GM23338 (cell line): Measurements from ENCODE around the gene MARCHF3. TPM values are rescaled to one million over a fixed set of nuclear protein-coding genes. Genes with fewer than 3 reads are reported as not detected.

Experiments used
- ATAC-seq: fragments of 200-7000 bp; cut with Tn5 transposase; 3 replicates; pipeline ENCODE4 v1.9.1; 2020
- DNase-seq: peaks from one replicate; pipeline ENCODE4 v3.0.0-alpha.2; 2015; ENCODE audit warnings: low spot score
- H2AFZ ChIP-seq: fragments of 200-600 bp; sonication (generic); 2 replicates; pipeline ENCODE4 v1.8.0; 2016; ENCODE audit warnings: antibody characterized with exemption, mild to moderate bottlenecking, moderate library complexity
- H3F3A ChIP-seq: fragments of 200-600 bp; sonication (generic); replicated peaks from 2 replicates; pipeline ENCODE4 v1.8.0; 2017; ENCODE audit warnings: antibody characterized with exemption, mixed run types, low read depth
- H3K27ac ChIP-seq: fragments of 200-600 bp; sonication (generic); 2 replicates; pipeline ENCODE4 v1.6.1; 2016; ENCODE audit warnings: low read depth
- H3K27me3 ChIP-seq: fragments of 200-600 bp; sonication (generic); 2 replicates; pipeline ENCODE4 v1.8.0; 2016; ENCODE audit warnings: mild to moderate bottlenecking, mixed run types, moderate library complexity; ENCODE audit not compliant: insufficient read depth
- H3K36me3 ChIP-seq: fragments of 200-600 bp; sonication (generic); 2 replicates; pipeline ENCODE4 v1.8.0; 2016; ENCODE audit warnings: mild to moderate bottlenecking; ENCODE audit not compliant: insufficient read depth
- H3K4me1 ChIP-seq: fragments of 200-600 bp; sonication (generic); 2 replicates; pipeline ENCODE4 v1.8.0; 2016; ENCODE audit warnings: mild to moderate bottlenecking, moderate library complexity; ENCODE audit not compliant: insufficient read depth
- H3K4me2 ChIP-seq: fragments of 200-600 bp; sonication (generic); 2 replicates; pipeline ENCODE4 v1.7.1; 2017; ENCODE audit warnings: mixed run types
- H3K4me3 ChIP-seq: fragments of 200-600 bp; sonication (generic); 2 replicates; pipeline ENCODE4 v1.6.1; 2016; ENCODE audit warnings: mixed run types
- H3K79me2 ChIP-seq: fragments of 200-600 bp; sonication (generic); replicated peaks from 2 replicates; pipeline ENCODE4 v1.8.0; 2017; ENCODE audit warnings: mild to moderate bottlenecking; ENCODE audit not compliant: insufficient read depth
- H3K9me2 ChIP-seq: fragments of 200-600 bp; sonication (generic); 2 replicates; pipeline ENCODE4 v1.8.0; 2017; ENCODE audit not compliant: insufficient read depth
- H4K20me1 ChIP-seq: fragments of 200-600 bp; sonication (generic); replicated peaks from 2 replicates; pipeline ENCODE4 v1.8.0; 2017; ENCODE audit warnings: mild to moderate bottlenecking; ENCODE audit not compliant: insufficient read depth
- H3K27ac Mint-ChIP-seq: 2 replicates; pipeline ENCODE4 v1.8.0; 2020; ENCODE audit warnings: inconsistent platforms, mild to moderate bottlenecking, moderate library complexity, mixed read lengths
- H3K27me3 Mint-ChIP-seq: 3 replicates; pipeline ENCODE4 v1.8.0; 2022; ENCODE audit warnings: low read depth, mild to moderate bottlenecking, moderate library complexity, mixed read lengths, inconsistent platforms; ENCODE audit not compliant: insufficient read depth, poor library complexity
- H3K36me3 Mint-ChIP-seq: 3 replicates; pipeline ENCODE4 v1.8.0; 2021; ENCODE audit warnings: low read depth, mild to moderate bottlenecking, inconsistent platforms, moderate library complexity, mixed read lengths
- H3K4me1 Mint-ChIP-seq: 3 replicates; pipeline ENCODE4 v1.8.0; 2020; ENCODE audit warnings: mild to moderate bottlenecking, inconsistent platforms, mixed read lengths
- H3K4me3 Mint-ChIP-seq: 3 replicates; pipeline ENCODE4 v1.8.0; 2021; ENCODE audit warnings: moderate library complexity, mild to moderate bottlenecking, inconsistent platforms, mixed read lengths
- H3K9me3 Mint-ChIP-seq: 3 replicates; pipeline ENCODE4 v1.8.0; 2020; ENCODE audit warnings: moderate library complexity, mild to moderate bottlenecking, inconsistent platforms, mixed read lengths
- ETS1 ChIP-seq: IDR thresholded peaks from 2 replicates; pipeline ENCODE4 v1.6.1; 2016; ENCODE audit warnings: antibody characterized with exemption
- EZH2 ChIP-seq: fragments of 200-600 bp; sonication (generic); IDR thresholded peaks from one replicate; pipeline ENCODE4 v1.8.0; 2017; ENCODE audit warnings: antibody characterized with exemption, mild to moderate bottlenecking, low read depth; ENCODE audit not compliant: unreplicated experiment
- EZH2phosphoT487 ChIP-seq: fragments of 200-600 bp; sonication (generic); IDR thresholded peaks from one replicate; pipeline ENCODE4 v1.8.1; 2018; ENCODE audit warnings: antibody characterized with exemption; ENCODE audit not compliant: unreplicated experiment
- NANOG ChIP-seq: IDR thresholded peaks from 2 replicates; pipeline ENCODE4 v1.6.1; 2016; ENCODE audit warnings: antibody characterized with exemption, borderline replicate concordance
- REST ChIP-seq: IDR thresholded peaks from one replicate; pipeline ENCODE4 v1.6.1; 2018; ENCODE audit warnings: antibody characterized with exemption; ENCODE audit not compliant: unreplicated experiment
- ZNF331 ChIP-seq: fragments of 250-450 bp; sonication (Bioruptor Pico); IDR thresholded peaks from 2 replicates; pipeline ENCODE4 v1.5.0; 2020; ENCODE audit warnings: low read depth, mild to moderate bottlenecking, moderate library complexity
- ZNF462 ChIP-seq: fragments of 250-450 bp; sonication (Bioruptor Pico); IDR thresholded peaks from 2 replicates; pipeline ENCODE4 v1.5.0; 2020; ENCODE audit warnings: mild to moderate bottlenecking, moderate library complexity
- polyA plus RNA-seq: library from polyadenylated mRNA; unstranded; fragments of >200 nt; fragmentation: Nextera tagmentation; extraction: Ambion mirVana; gene quantifications from 2 replicates; pipeline ENCODE4 v1.2.1, GENCODE V29; 2016
- total RNA-seq: library from RNA; depleted of rRNA; stranded (reverse); fragments of >200 nt; shearing (Covaris generic); gene quantifications from 2 replicates; pipeline ENCODE4 v1.2.3, GENCODE V29; 2014

The MARCHF3 gene
- total and polyA plus RNA-seq, 2 experiments from 2014 or later, result 7.0 to 12.7 TPM

- no peak for TF ChIP-seq ZNF462 (CRISPR knock-in tag)
- TF ChIP-seq ZNF331, result no peak
- no peak for TF ChIP-seq EZH2
- TF ChIP-seq ETS1, result no peak
Measured at GRCh38 chr5:127046343-127047072, 16.1 kb upstream of the MARCHF3 start (continued).

GRCh38 chr5:127042593-127042992 is 12.2 kb upstream of the MARCHF3 start:
- H3K4me1 Mint-ChIP-seq, result peaks cover 25% of the 10 kb centered on the region
- Histone ChIP-seq H3F3A (no peaks in the 10 kb centered on the region), H3K4me3 (no peak overlapping the region), H3K4me1 (peaks cover 22% of the 10 kb centered on the region), H3K9me2 (no peaks in the 10 kb centered on the region), H3K36me3 (no peaks in the 10 kb centered on the region), H3K4me2 (no peak overlapping the region), H3K27ac (no peak overlapping the region), H2AFZ (no peak overlapping the region), H3K79me2 (no peaks in the 10 kb centered on the region), H3K27me3 (no peaks in the 10 kb centered on the region), H4K20me1 (no peaks in the 10 kb centered on the region)
- H3K27ac Mint-ChIP-seq, result no peak overlapping the region
- ATAC-seq, result no peak
- no peaks in the 10 kb centered on the region for H3K9me3 Mint-ChIP-seq
- H3K4me3 Mint-ChIP-seq, result no peak overlapping the region
- H3K36me3 Mint-ChIP-seq, result no peaks in the 10 kb centered on the region
- peak; percentile 28 for DNase-seq
- H3K27me3 Mint-ChIP-seq, result peaks cover 2% of the 10 kb centered on the region
- TF ChIP-seq ZNF331 (no peak), NANOG (no peak), EZH2phosphoT487 (no peak), REST (no peak)
